Islet precursor cell (in vitro differentiated cells): ENCODE measurements around the gene UEVLD.

ENCODE experiments used
- DNase-seq: peaks from one replicate; pipeline ENCODE4 v3.0.0-alpha.2; 2018

The UEVLD gene

DNA sequence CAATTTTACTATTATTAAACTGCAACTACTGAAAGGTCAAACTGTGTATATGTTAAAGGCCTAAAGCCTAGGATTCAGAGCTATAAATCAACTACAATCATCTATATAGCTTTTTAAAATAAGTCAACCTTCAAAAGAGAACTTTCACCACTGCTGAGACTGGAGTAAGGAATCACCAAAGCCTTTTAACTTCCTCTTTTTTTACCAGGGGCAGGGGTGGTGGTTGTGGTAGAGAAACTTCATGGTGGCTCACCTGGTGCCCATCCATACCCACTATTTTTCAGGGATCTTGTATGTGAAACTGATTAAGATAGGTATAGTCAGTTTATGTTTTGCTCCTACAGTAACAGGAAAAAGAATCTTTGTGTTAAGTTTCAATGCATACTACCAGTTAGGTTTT is 93.3 kb downstream of the UEVLD start:
- no peak for DNase-seq

DNA sequence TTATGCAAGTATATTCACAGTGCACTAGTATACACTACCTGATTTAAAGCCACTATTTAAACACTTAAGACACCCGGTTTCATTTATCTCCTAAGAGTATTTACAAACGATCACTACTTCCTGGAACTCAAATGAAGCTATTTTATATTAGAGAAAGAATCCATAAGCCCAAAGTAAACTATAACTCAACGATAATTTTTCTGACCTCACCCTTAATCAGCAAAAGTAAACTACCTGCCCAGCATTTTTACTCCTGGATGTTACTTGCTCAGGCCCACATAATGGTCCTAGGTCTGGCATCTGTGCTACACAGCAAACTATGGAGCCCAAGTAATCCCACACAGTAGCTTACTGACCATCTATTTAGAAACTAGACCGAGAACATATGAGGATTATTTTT is 95.2 kb downstream of the UEVLD start:
- no peak for DNase-seq

DNA sequence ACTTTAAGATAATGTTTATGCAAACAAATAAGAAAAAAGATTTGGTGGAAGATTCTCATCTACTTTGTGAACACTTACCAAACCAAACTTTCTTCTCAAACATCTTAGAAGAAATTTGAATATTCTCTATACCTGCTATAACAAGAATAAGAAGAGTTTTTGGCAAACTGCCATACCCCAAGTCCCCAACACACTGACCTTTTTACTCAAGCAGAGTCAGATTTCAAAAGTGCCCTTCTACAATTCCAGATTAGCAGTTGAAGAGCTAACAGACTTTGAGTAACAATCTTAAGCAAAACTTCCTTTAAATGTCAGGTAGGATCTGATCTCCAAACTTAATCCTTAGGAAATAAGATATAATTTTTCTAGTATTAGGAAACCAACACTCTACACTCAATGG is 95.6 kb downstream of the UEVLD start:
- no peak for DNase-seq

DNA sequence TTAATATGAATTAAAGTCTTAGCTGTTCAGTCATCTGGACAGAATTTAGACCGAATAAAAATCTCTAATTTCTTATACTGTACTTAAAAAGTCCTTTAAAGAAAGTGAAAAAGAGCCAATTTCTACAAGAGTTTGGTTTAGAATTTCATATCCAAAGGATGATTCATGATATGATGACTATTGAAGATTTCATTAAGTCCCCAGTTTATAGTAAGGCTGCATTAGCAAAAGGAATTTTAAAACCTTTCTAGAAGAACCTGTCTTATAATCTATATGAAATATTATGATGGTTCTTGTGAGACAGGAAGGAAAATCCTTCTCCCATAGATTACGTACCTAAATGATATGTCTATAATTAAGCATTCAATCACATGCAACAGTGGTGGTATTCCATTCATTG is 96.6 kb downstream of the UEVLD start:
- no peak for DNase-seq

DNA sequence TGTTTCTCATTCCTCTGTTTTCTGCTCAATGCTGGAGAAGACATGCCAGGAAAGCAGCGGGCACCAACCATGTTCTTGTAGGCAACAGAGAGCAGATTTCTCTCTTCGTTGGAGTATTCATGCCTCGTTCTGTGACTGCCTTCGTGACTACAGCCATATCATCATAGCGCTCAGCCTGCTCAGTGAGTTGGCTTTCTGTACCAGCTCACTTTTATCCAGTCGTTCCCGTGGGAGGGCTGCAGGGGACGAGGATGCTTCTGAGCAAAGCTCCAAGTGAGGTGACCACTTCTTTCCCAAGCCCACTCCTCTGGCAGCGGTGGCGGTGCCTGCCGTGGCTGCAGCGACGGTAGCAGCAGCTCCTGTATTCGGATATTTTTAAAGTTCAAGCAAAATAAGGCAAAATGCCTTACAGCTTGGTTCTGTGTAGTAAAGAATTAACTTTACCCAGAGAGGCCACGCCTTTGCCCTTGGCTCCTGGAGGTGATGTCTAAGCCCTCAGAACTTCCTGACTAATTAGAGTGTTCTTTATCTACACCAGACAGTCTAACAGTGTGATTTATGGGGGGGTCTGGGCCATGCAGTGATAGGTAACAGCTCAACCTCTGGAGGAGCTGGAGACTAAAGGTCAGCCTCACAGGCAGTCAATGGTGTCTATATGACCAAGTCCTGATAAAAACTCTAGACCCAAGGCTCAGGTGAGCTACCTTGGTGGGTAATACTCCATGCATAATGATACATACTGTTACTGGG is 97.6 kb downstream of the UEVLD start:
- DNase-seq = peak; percentile 54

GRCh38 chr11:18490319-18490718 is 98.2 kb downstream of the UEVLD start:
- DNase-seq = no peak

DNA sequence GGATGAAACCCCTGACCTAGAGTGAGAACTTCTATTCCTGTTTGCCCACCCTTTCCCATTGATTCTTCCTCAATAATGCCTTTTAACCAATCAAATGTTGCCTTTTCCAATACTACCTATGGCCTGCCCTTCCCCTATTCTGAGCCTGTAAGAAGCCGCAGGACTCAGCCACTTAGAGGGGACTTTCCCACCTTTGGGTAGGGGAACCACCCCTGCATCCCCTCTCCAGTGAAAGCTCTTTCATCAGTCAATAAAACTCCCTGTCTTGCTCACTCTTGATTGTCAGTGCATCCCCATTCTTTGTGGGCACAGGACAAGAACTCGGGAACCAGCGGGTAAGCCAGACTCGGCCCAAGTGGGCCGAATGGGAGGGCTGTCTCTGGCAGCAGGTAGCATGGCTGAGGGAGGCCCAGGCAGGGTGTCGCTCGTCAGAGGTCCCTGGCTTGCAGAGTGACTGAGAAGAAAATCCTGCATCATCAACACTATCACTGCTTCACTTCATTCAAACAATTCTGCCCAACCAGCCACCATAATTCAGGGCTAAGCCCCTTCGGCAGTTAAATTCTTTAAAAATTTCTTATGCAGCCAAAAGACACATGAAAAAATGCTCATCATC is 102.5 kb downstream of the UEVLD start:
- no peak for DNase-seq
